ENCODE measurements around the gene NID2.

Gene NID2

GRCh38 chr14:52014601-52015267, 54.1 kb downstream of the NID2 start:
- TF ChIP-seq CTCF (IDR thresholded peaks at IDR 0.05; ENCODE audit: low read depth, low read length, missing control alignments): no peak
- no peak overlapping the region for H3K4me3 ChIP-seq (replicated peaks; ENCODE audit: low read depth, low read length)
- no peak for DNase-seq (ENCODE audit: extremely low read depth, low read depth)

GRCh38 chr14:52013984-52014600, 54.8 kb downstream of the NID2 start:
- H3K4me3 ChIP-seq (replicated peaks; ENCODE audit: low read depth, low read length): no peak overlapping the region
- DNase-seq (ENCODE audit: extremely low read depth, low read depth): no peak
- peak; percentile 44 for TF ChIP-seq CTCF (IDR thresholded peaks at IDR 0.05; ENCODE audit: low read depth, low read length, missing control alignments)

GRCh38 chr14:52012635-52013034, 56.2 kb downstream of the NID2 start:
- TF ChIP-seq CTCF (IDR thresholded peaks at IDR 0.05; ENCODE audit: low read depth, low read length, missing control alignments): no peak
- DNase-seq (ENCODE audit: extremely low read depth, low read depth): no peak
- H3K4me3 ChIP-seq (replicated peaks; ENCODE audit: low read depth, low read length): no peak overlapping the region

GRCh38 chr14:52011523-52011922, 57.3 kb downstream of the NID2 start:
- no peak overlapping the region for H3K4me3 ChIP-seq (replicated peaks; ENCODE audit: low read depth, low read length)
- no peak for TF ChIP-seq CTCF (IDR thresholded peaks at IDR 0.05; ENCODE audit: low read depth, low read length, missing control alignments)
- DNase-seq (ENCODE audit: extremely low read depth, low read depth): no peak

GRCh38 chr14:52010173-52010693, 58.6 kb downstream of the NID2 start:
- no peak for DNase-seq (ENCODE audit: extremely low read depth, low read depth)
- TF ChIP-seq CTCF (IDR thresholded peaks at IDR 0.05; ENCODE audit: low read depth, low read length, missing control alignments): no peak
- no peak overlapping the region for H3K4me3 ChIP-seq (replicated peaks; ENCODE audit: low read depth, low read length)

GRCh38 chr14:52008136-52008535, 60.7 kb downstream of the NID2 start:
- H3K4me3 ChIP-seq (replicated peaks; ENCODE audit: low read depth, low read length): no peak overlapping the region
- DNase-seq (ENCODE audit: extremely low read depth, low read depth): no peak
- TF ChIP-seq CTCF (IDR thresholded peaks at IDR 0.05; ENCODE audit: low read depth, low read length, missing control alignments): no peak
